ENCODE data around the gene APCDD1L.

- TF ChIP-seq, protein P1, sequence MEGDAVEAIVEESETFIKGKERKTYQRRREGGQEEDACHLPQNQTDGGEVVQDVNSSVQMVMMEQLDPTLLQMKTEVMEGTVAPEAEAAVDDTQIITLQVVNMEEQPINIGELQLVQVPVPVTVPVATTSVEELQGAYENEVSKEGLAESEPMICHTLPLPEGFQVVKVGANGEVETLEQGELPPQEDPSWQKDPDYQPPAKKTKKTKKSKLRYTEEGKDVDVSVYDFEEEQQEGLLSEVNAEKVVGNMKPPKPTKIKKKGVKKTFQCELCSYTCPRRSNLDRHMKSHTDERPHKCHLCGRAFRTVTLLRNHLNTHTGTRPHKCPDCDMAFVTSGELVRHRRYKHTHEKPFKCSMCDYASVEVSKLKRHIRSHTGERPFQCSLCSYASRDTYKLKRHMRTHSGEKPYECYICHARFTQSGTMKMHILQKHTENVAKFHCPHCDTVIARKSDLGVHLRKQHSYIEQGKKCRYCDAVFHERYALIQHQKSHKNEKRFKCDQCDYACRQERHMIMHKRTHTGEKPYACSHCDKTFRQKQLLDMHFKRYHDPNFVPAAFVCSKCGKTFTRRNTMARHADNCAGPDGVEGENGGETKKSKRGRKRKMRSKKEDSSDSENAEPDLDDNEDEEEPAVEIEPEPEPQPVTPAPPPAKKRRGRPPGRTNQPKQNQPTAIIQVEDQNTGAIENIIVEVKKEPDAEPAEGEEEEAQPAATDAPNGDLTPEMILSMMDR (IDR thresholded peaks at IDR 0.05), result no peak
- no peak for TF ChIP-seq POLR2A (IDR thresholded peaks at IDR 0.05)
Observed at GRCh38 chr20:58544891-58545290, 29.7 kb upstream of the APCDD1L start.

Measured in esophagus squamous epithelium (tissue), 4 donors.